Tibial nerve (tissue), 4 donors: ENCODE measurements around the gene ZDHHC16.

ENCODE experiments used
- EP300 ChIP-seq, 2 donors: sonication (generic); formaldehyde crosslinking; IDR thresholded peaks; one replicate each; pipeline ENCODE4 v1.6.1; 2017; ENCODE audit warnings: antibody characterized with exemption in 2 of 2, mild to moderate bottlenecking in 1 of 2
- POLR2A ChIP-seq, 2 donors: fragments of 450-650 bp; IDR thresholded peaks; one replicate each; pipeline ENCODE4 v1.6.1; 2017; ENCODE audit warnings: antibody characterized with exemption in 2 of 2, mild to moderate bottlenecking in 2 of 2, moderate library complexity in 2 of 2
- TF ChIP-seq, protein P1 (sequence below), 5 experiments: fragments of 200-600 bp in 3 of 5; fragments of 450-650 bp in 2 of 5; sonication (generic) in 3 of 5; IDR thresholded peaks; one replicate each; pipeline ENCODE4 v1.5.1; 2016 to 2019; ENCODE audit warnings: antibody characterized with exemption in 5 of 5, mild to moderate bottlenecking in 3 of 5, moderate library complexity in 2 of 5

DNA sequence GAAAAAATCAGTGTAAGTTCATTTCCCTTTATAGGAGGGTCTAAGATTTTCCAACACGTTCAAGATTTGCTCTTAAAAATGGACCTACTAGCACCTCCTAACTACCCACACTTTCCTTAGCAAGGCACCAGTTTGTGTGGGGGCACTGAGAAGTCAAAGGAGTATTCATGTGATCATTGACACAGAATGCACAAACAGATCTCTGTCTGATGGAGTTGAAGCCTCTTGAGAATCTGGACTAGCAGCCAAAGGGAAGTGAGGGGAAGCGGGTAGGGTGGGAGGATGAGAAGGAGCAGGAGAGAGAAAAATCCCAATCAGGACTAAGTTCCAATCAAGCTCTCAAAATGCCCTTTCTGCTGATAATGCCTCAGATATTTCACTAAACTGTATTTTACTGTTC, 48.2 kb downstream of the ZDHHC16 start:
- TF ChIP-seq, protein P1, sequence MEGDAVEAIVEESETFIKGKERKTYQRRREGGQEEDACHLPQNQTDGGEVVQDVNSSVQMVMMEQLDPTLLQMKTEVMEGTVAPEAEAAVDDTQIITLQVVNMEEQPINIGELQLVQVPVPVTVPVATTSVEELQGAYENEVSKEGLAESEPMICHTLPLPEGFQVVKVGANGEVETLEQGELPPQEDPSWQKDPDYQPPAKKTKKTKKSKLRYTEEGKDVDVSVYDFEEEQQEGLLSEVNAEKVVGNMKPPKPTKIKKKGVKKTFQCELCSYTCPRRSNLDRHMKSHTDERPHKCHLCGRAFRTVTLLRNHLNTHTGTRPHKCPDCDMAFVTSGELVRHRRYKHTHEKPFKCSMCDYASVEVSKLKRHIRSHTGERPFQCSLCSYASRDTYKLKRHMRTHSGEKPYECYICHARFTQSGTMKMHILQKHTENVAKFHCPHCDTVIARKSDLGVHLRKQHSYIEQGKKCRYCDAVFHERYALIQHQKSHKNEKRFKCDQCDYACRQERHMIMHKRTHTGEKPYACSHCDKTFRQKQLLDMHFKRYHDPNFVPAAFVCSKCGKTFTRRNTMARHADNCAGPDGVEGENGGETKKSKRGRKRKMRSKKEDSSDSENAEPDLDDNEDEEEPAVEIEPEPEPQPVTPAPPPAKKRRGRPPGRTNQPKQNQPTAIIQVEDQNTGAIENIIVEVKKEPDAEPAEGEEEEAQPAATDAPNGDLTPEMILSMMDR (IDR thresholded peaks at IDR 0.05) = no peak
- no peak for TF ChIP-seq POLR2A (IDR thresholded peaks at IDR 0.05)
- peak in 1 of 2 donors; percentile 32 for TF ChIP-seq EP300 (IDR thresholded peaks at IDR 0.05)
